HEK293T (cell line): Measurements from ENCODE around the gene IGDCC3.

Source experiments
- ARNT ChIP-seq: fragments of 450-650 bp; IDR thresholded peaks from 2 replicates; pipeline ENCODE4 v1.6.1; 2017; ENCODE audit warnings: mild to moderate bottlenecking
- CTBP1 ChIP-seq: fragments of 450-650 bp; IDR thresholded peaks from 2 replicates; pipeline ENCODE4 v1.6.1; 2016; ENCODE audit warnings: borderline replicate concordance
- ELF4 ChIP-seq: fragments of 450-650 bp; IDR thresholded peaks from 2 replicates; pipeline ENCODE4 v1.6.1; 2017; ENCODE audit warnings: antibody characterized with exemption
- FOXA1 ChIP-seq: fragments of 450-650 bp; IDR thresholded peaks from 2 replicates; pipeline ENCODE4 v1.6.1; 2016; ENCODE audit warnings: mild to moderate bottlenecking
- FOXM1 ChIP-seq: fragments of 450-650 bp; IDR thresholded peaks from 2 replicates; pipeline ENCODE4 v1.6.1; 2017; ENCODE audit warnings: mild to moderate bottlenecking, borderline replicate concordance
- HDGF ChIP-seq: fragments of 450-650 bp; IDR thresholded peaks from 2 replicates; pipeline ENCODE4 v1.6.1; 2017; ENCODE audit warnings: antibody characterized with exemption, borderline replicate concordance
- PKNOX1 ChIP-seq: fragments of 450-650 bp; IDR thresholded peaks from 2 replicates; pipeline ENCODE4 v1.6.1; 2016
- SP1 ChIP-seq: fragments of 450-650 bp; IDR thresholded peaks from 2 replicates; pipeline ENCODE4 v1.6.1; 2017
- TARDBP ChIP-seq: fragments of 450-650 bp; IDR thresholded peaks from 2 replicates; pipeline ENCODE4 v1.6.1; 2016

DNA sequence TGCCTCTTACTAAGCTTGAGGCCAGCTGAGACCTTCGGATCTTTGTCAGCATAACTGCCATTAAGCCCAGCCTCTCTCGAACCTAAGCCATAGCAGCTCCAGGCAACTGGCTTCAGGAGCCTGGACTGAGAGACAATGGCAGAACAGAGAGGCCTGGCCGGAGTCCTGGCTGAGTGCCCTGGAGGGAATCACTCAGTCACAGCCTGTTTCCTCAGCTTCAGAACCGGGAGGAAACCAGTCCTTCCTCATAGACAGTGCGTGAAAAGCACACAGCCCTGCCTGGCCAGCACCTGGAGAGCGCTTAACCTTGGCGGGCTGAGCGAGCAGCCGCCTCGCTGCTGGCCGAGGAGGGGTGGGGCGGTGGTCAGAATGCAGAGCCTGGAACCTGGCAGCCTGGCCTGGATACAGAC lies 51.7 kb downstream of the IGDCC3 start:
- TF ChIP-seq PKNOX1 (no peak), FOXM1 (no peak), FOXA1 (no peak), CTBP1 (no peak), SP1 (no peak), HDGF (no peak), TARDBP (no peak), ARNT (no peak), ELF4 (no peak)
